Measurements from ENCODE around the gene USP27X. TPM values are rescaled to one million over a fixed set of nuclear protein-coding genes. Genes with fewer than 3 reads are reported as not detected.

Gene USP27X
- total RNA-seq, 6 experiments from 2014 or later: 0.68 to 1.5 (median 1.2) TPM

DNA sequence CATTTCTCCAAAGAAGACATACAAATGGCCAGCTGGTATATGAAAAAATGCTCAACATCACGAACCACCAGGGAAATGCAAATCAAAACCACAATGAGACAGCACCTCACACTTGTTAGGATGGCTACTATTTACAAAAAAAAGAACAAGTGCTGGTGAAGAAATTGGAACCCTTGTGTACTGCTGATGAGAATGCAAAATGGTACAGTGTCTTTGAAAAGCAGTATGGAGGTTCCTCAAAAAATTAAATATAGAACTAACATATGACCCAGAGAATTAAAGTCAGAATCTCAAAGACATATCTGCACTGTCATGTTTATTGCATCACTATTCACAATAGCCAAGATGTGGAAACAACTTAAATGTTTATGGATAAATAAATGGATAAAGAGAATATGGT, 29.3 kb upstream of the USP27X start:
- ATAC-seq (no peak), DNase-seq (no peak)
- H3K27ac ChIP-seq: no peak overlapping the region
- intact Hi-C loops (cut with DNase I): no loop called here
- 25% methylated on average over 1 of the region's 1 CpG for WGBS (ENCODE audit: insufficient coverage, low coverage, low lambda C conversion rate, missing lambda C conversion rate)
- no peak for TF ChIP-seq POLR2A (IDR thresholded peaks at IDR 0.05)
- TF ChIP-seq, protein P1, sequence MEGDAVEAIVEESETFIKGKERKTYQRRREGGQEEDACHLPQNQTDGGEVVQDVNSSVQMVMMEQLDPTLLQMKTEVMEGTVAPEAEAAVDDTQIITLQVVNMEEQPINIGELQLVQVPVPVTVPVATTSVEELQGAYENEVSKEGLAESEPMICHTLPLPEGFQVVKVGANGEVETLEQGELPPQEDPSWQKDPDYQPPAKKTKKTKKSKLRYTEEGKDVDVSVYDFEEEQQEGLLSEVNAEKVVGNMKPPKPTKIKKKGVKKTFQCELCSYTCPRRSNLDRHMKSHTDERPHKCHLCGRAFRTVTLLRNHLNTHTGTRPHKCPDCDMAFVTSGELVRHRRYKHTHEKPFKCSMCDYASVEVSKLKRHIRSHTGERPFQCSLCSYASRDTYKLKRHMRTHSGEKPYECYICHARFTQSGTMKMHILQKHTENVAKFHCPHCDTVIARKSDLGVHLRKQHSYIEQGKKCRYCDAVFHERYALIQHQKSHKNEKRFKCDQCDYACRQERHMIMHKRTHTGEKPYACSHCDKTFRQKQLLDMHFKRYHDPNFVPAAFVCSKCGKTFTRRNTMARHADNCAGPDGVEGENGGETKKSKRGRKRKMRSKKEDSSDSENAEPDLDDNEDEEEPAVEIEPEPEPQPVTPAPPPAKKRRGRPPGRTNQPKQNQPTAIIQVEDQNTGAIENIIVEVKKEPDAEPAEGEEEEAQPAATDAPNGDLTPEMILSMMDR (IDR thresholded peaks at IDR 0.05): no peak
- no peaks in the 10 kb centered on the region for H3K4me1 ChIP-seq
- H3K4me3 ChIP-seq: no peak overlapping the region
- no peaks in the 10 kb centered on the region for H3K9me3 ChIP-seq
- no peaks in the 10 kb centered on the region for H3K36me3 ChIP-seq
- no peaks in the 10 kb centered on the region for H3K27me3 ChIP-seq

DNA sequence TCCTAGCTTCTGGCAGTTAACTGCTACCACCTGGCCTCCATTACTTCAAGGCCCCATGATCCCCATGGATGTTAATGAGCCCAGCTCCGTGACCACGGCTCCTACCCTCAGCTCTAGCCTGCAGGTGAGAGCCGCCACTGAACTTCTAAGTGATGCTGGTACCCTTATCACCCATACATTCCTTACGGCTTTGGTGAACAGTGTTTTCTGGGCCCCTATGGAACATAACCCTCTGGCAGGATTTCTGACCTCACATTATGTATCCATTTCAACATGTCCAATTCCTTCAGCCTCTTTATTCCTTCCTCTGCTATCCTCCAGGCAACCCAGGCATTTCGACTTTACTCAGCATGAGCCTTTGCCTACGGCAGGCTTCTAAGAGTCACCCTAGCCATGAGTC, 25.6 kb upstream of the USP27X start:
- TF ChIP-seq, protein P1 (IDR thresholded peaks at IDR 0.05): no peak
- TF ChIP-seq POLR2A (IDR thresholded peaks at IDR 0.05): no peak
- DNase-seq: no peak
- Histone ChIP-seq H3K9me3 (no peaks in the 10 kb centered on the region), H3K4me1 (no peaks in the 10 kb centered on the region), H3K27ac (no peak overlapping the region), H3K4me3 (no peak overlapping the region), H3K36me3 (no peaks in the 10 kb centered on the region), H3K27me3 (no peaks in the 10 kb centered on the region)
- WGBS (ENCODE audit: insufficient coverage, low coverage, low lambda C conversion rate, missing lambda C conversion rate): 65% methylated on average over 5 of the region's 6 CpGs
- ATAC-seq: no peak
- intact Hi-C loops (cut with DNase I): no loop called here

DNA sequence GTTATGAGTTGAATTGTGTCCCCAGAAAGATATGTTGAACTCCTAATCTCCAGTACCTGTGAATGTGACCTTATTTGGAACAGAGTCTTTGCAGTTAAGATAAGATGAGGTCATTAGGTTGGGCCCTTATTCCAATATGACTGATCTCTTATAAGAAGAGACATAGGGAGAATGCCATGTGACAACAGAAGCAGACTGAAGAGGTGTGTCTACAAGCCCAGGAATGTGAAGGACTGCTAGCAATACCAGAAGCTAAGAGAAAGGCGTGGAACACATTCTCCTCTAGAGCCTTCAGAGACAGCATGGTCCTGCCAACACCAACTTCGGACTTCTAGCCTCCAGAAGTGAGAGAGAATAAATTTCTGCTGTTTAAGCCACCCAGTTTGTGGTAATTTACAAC, 22.5 kb upstream of the USP27X start:
- Histone ChIP-seq H3K4me3 (no peak overlapping the region), H3K27me3 (no peaks in the 10 kb centered on the region), H3K9me3 (no peaks in the 10 kb centered on the region), H3K27ac (no peak overlapping the region), H3K36me3 (no peaks in the 10 kb centered on the region), H3K4me1 (no peaks in the 10 kb centered on the region)
- DNase-seq (no peak), ATAC-seq (no peak)
- WGBS (ENCODE audit: insufficient coverage, low coverage, low lambda C conversion rate, missing lambda C conversion rate): 58% methylated on average over 2 of the region's 2 CpGs
- TF ChIP-seq, protein P1 (IDR thresholded peaks at IDR 0.05): no peak
- TF ChIP-seq POLR2A (IDR thresholded peaks at IDR 0.05): no peak
- intact Hi-C loops (cut with DNase I): no loop called here

DNA sequence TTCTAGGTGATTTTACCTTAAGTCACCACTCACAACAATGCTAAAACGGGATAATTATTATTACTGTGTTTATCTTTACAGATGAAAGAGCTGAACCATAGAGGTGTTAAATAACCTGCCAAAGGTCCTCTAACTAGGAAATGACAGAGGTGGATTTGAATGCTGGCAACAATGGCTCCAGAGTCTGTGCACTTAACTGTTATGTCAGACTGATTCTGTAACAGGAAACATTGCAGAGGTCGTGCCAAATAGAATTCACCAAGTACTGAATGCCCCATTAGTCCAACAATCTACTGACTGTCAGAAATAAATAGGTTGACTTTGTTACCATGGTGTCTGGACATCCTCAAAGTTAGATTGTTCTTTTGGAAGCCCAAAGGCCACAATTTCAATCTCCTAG, 20.9 kb upstream of the USP27X start:
- ATAC-seq: no peak
- Histone ChIP-seq H3K27me3 (no peaks in the 10 kb centered on the region), H3K27ac (no peak overlapping the region), H3K4me3 (no peak overlapping the region), H3K36me3 (no peaks in the 10 kb centered on the region), H3K4me1 (no peaks in the 10 kb centered on the region), H3K9me3 (no peaks in the 10 kb centered on the region)
- intact Hi-C loops (cut with DNase I): no loop called here
- WGBS (ENCODE audit: insufficient coverage, low coverage, low lambda C conversion rate, missing lambda C conversion rate): 29% methylated on average over 1 of the region's 2 CpGs
- no peak for TF ChIP-seq POLR2A (IDR thresholded peaks at IDR 0.05)
- TF ChIP-seq, protein P1 (IDR thresholded peaks at IDR 0.05): no peak
- DNase-seq: no peak

DNA sequence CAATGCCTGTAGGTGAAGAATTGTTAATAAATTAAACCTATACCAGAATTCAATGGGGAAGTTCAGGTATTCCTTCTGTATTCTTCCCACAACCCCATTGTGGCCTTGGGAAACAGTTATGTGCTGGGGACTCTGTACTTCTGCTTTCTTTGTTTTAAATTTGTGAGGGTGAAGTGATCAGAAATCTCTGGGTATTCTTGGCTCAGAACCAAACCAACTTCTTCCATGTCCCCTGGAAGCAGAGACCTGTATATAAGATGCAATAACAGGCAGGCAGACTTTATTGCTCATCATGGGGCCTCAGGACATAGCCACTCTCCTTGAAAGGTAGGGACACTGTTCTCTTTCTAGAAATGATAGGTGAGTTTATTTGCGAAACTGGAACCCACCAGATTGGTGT, 19.8 kb upstream of the USP27X start:
- WGBS (ENCODE audit: insufficient coverage, low coverage, low lambda C conversion rate, missing lambda C conversion rate): 64% methylated on average over 1 of the region's 1 CpG
- Histone ChIP-seq H3K4me3 (no peak overlapping the region), H3K9me3 (no peaks in the 10 kb centered on the region), H3K27ac (no peak overlapping the region), H3K4me1 (no peaks in the 10 kb centered on the region), H3K27me3 (no peaks in the 10 kb centered on the region), H3K36me3 (no peaks in the 10 kb centered on the region)
- no peak for DNase-seq
- intact Hi-C loops (cut with DNase I): no loop called here
- TF ChIP-seq, protein P1 (IDR thresholded peaks at IDR 0.05): no peak
- no peak for TF ChIP-seq POLR2A (IDR thresholded peaks at IDR 0.05)
- ATAC-seq: no peak

All from right lobe of liver (tissue), 6 donors.